Endothelial cell of umbilical vein (primary cell): ENCODE results near the gene MYH11. TPM values are rescaled to one million over a fixed set of nuclear protein-coding genes. Genes with fewer than 3 reads are reported as not detected.

Experiments
- BruUV-seq: library from RNA; stranded (reverse); fragments of 400-500 nt; replicated peaks from 2 replicates; lab custom pipeline; 2021; lab: Mats Ljungman, UMichigan
- CTCF ChIA-PET: fragments of 300-600, 350-600 bp; sonication (Branson Sonifier 250); formaldehyde crosslinking; loops from one replicate; lab custom pipeline; 2021; ENCODE audit warnings: antibody characterized with exemption, inconsistent platforms; lab: Charles Lee
- POLR2A ChIA-PET: fragments of 300-600, 350-600 bp; sonication (Branson Sonifier 250); formaldehyde crosslinking; loops from one replicate; lab custom pipeline; 2021; ENCODE audit warnings: antibody characterized with exemption, inconsistent platforms; lab: Charles Lee
- DNase-seq: peaks from one replicate; pipeline ENCODE4 v3.0.0-alpha.2; 2011; ENCODE audit warnings: low read depth, low spot score
- FAIRE-seq: peaks from 2 replicates; lab custom pipeline; 2011; peaks lifted over from hg19 to GRCh38; lab: Jason Lieb, UNC
- H2AFZ ChIP-seq: 2 replicates; pipeline ENCODE4 v1.6.0; 2012; ENCODE audit warnings: low read depth, low read length, control low read depth, inconsistent platforms
- H3K27ac ChIP-seq: 2 replicates; pipeline ENCODE4 v1.5.1; 2011; ENCODE audit warnings: low read depth, mild to moderate bottlenecking, control low read depth, low read length, moderate library complexity; ENCODE audit not compliant: insufficient read depth
- H3K27me3 ChIP-seq, 2 experiments: 2 replicates each; pipeline versions ENCODE4 v1.6.0 to v1.6.1; 2011; ENCODE audit warnings: low read length in 2 of 2, mixed read lengths in 1 of 2; ENCODE audit not compliant: control insufficient read depth in 2 of 2, insufficient read depth in 2 of 2
- H3K36me3 ChIP-seq, 2 experiments: 2 replicates in 1 of 2; 3 replicates in 1 of 2; pipeline ENCODE4 v1.5.1; 2011; ENCODE audit warnings: low read length in 2 of 2, mild to moderate bottlenecking in 1 of 2, moderate library complexity in 1 of 2; ENCODE audit not compliant: control insufficient read depth in 2 of 2, insufficient read depth in 2 of 2; ENCODE audit errors: extremely low read depth in 1 of 2
- H3K4me1 ChIP-seq: 3 replicates; pipeline ENCODE4 v1.5.1; 2011; ENCODE audit warnings: mild to moderate bottlenecking, low read length; ENCODE audit not compliant: control insufficient read depth, insufficient read depth; ENCODE audit errors: extremely low read depth
- H3K4me2 ChIP-seq: 2 replicates; pipeline ENCODE4 v1.6.1; 2011; ENCODE audit warnings: low read length, control low read depth, mixed read lengths; ENCODE audit not compliant: insufficient read depth
- H3K4me3 ChIP-seq, 3 experiments: fragments of 200-600 bp in 1 of 3; sonication (generic), shearing (Covaris generic) in 1 of 3; replicated peaks in 1 of 3; 2 replicates each; pipeline ENCODE4 v1.5.1; 2011 to 2016; ENCODE audit warnings: control low read depth in 3 of 3, low read length in 3 of 3, mild to moderate bottlenecking in 2 of 3, inconsistent platforms in 1 of 3, low read depth in 1 of 3, moderate library complexity in 1 of 3; ENCODE audit not compliant: insufficient read depth in 1 of 3
- H3K79me2 ChIP-seq: 2 replicates; pipeline ENCODE4 v1.6.0; 2012; ENCODE audit warnings: low read length, inconsistent platforms; ENCODE audit not compliant: control insufficient read depth, insufficient read depth
- H3K9ac ChIP-seq: replicated peaks from 2 replicates; pipeline ENCODE3; 2011; ENCODE audit warnings: low read length, control low read depth; ENCODE audit not compliant: insufficient read depth; ENCODE audit errors: extremely low read depth
- H3K9me1 ChIP-seq: replicated peaks from 3 replicates; pipeline ENCODE4 v1.6.0; 2011; ENCODE audit warnings: mild to moderate bottlenecking, low read length; ENCODE audit not compliant: control insufficient read depth, insufficient read depth; ENCODE audit errors: extremely low read depth
- H3K9me3 ChIP-seq: replicated peaks from 2 replicates; pipeline ENCODE4 v1.5.1; 2012; ENCODE audit warnings: low read length, inconsistent platforms; ENCODE audit not compliant: control insufficient read depth, insufficient read depth
- H4K20me1 ChIP-seq: replicated peaks from 2 replicates; pipeline ENCODE3; 2011; ENCODE audit warnings: mild to moderate bottlenecking, low read length; ENCODE audit not compliant: control insufficient read depth, insufficient read depth; ENCODE audit errors: extremely low read depth
- CTCF ChIP-seq, 2 donors: IDR thresholded peaks; 1 replicate in 1 of 2; 2 replicates in 1 of 2; pipeline ENCODE4 v1.5.1; 2011; ENCODE audit warnings: low read length in 2 of 2, mild to moderate bottlenecking in 2 of 2, moderate library complexity in 2 of 2, control low read depth in 1 of 2, inconsistent platforms in 1 of 2, low read depth in 1 of 2; ENCODE audit not compliant: insufficient read depth in 1 of 2; ENCODE audit errors: extremely low read depth in 1 of 2
- EZH2 ChIP-seq: IDR thresholded peaks from 2 replicates; pipeline ENCODE4 v1.6.1; 2012; ENCODE audit warnings: borderline replicate concordance, low read depth, mild to moderate bottlenecking, moderate library complexity, low read length, inconsistent platforms; ENCODE audit not compliant: severe bottlenecking
- FOS ChIP-seq: IDR thresholded peaks from 2 replicates; pipeline ENCODE4 v1.6.1; 2011; ENCODE audit warnings: mild to moderate bottlenecking, low read length, moderate library complexity, borderline replicate concordance; ENCODE audit not compliant: insufficient read depth
- GATA2 ChIP-seq: IDR thresholded peaks from 2 replicates; pipeline ENCODE4 v1.7.0; 2011; ENCODE audit warnings: low read depth, mild to moderate bottlenecking, moderate library complexity, mixed read lengths, low read length; ENCODE audit not compliant: insufficient read length, insufficient read depth
- JUN ChIP-seq: IDR thresholded peaks from 2 replicates; pipeline ENCODE4 v1.6.1; 2011; ENCODE audit warnings: borderline replicate concordance, low read depth; ENCODE audit not compliant: insufficient read length, insufficient read depth
- MYC ChIP-seq: IDR thresholded peaks from one replicate; pipeline ENCODE4 v1.6.1; 2011; ENCODE audit warnings: mild to moderate bottlenecking, low read depth, low read length
- POLR2A ChIP-seq: IDR thresholded peaks from 2 replicates; pipeline ENCODE4 v1.6.1; 2012; ENCODE audit warnings: low read depth, mild to moderate bottlenecking, control low read depth, low read length
- POLR2AphosphoS5 ChIP-seq: IDR thresholded peaks from 2 replicates; pipeline ENCODE4 v1.6.1; 2012; ENCODE audit warnings: low read depth, mild to moderate bottlenecking, control low read depth, low read length, moderate library complexity; ENCODE audit not compliant: insufficient read depth
- dilution Hi-C: fragments of 300-500 bp; cut with MboI; formaldehyde crosslinking; loops from one replicate; pipeline ENCODE4 v1.15.0; 2019; ENCODE audit warnings: low sequenced_read_pairs; ENCODE audit not compliant: extremely low pct_ligation_motif_present
- intact Hi-C: fragments of 100-400 bp; cut with micrococcal nuclease; formaldehyde crosslinking; loops from one replicate; pipeline ENCODE4 v1.10.0; 2022
- polyA plus RNA-seq, 4 experiments: library from polyadenylated mRNA; depleted of rRNA in 3 of 4; stranded (reverse) in 3 of 4; unstranded in 1 of 4; fragments of >200 nt; gene quantifications; 2 replicates each; pipeline versions ENCODE4 v1.2.1 to v1.2.3, GENCODE V29; 2011 to 2012; ENCODE audit warnings: missing spikeins in 1 of 4
- total RNA-seq: library from RNA; stranded (reverse); gene quantifications from 2 replicates; pipeline ENCODE4 v1.2.3, GENCODE V29; 2021

Gene MYH11
- total and polyA plus RNA-seq, 2 donors (not counting 3 experiments of a cell fraction or from before 2014, with no cell fraction given), result not detected

GRCh38 chr16:15757077-15757386 lies 99.8 kb downstream of the MYH11 start:
- FAIRE-seq, result no peak
- no peaks in the 10 kb centered on the region for H3K36me3 ChIP-seq
- ChIA-PET POLR2A (no interaction called here), CTCF (interaction anchor here (0.7 to 1.7 kb wide), 8 partner anchors 9 to 329 kb away, joined by 3 to 6 read pairs (median 4); no protein-coding TSS in a partner anchor)
- H3K27ac ChIP-seq, result no peak overlapping the region
- no peak for DNase-seq
- BruUV-seq, result no TSS peak
- no peaks in the 10 kb centered on the region for H3K9me1 ChIP-seq
- no peaks in the 10 kb centered on the region for H3K27me3 ChIP-seq
- no peaks in the 10 kb centered on the region for H3K79me2 ChIP-seq
- intact Hi-C loops (loop anchor here (2.0 kb wide), 1 partner anchor 322 kb away; the partner anchor contains the start of gene BMERB1), dilution Hi-C loops (no loop called here)
- H2AFZ ChIP-seq, result no peak overlapping the region
- H4K20me1 ChIP-seq, result no peaks in the 10 kb centered on the region
- no peak overlapping the region for H3K9ac ChIP-seq
- H3K4me2 ChIP-seq, result no peak overlapping the region
- H3K4me1 ChIP-seq, result no peaks in the 10 kb centered on the region
- H3K4me3 ChIP-seq, result no peak overlapping the region
- no peaks in the 10 kb centered on the region for H3K9me3 ChIP-seq
- TF ChIP-seq MYC (no peak), GATA2 (no peak), POLR2A (no peak), FOS (no peak)

DNA sequence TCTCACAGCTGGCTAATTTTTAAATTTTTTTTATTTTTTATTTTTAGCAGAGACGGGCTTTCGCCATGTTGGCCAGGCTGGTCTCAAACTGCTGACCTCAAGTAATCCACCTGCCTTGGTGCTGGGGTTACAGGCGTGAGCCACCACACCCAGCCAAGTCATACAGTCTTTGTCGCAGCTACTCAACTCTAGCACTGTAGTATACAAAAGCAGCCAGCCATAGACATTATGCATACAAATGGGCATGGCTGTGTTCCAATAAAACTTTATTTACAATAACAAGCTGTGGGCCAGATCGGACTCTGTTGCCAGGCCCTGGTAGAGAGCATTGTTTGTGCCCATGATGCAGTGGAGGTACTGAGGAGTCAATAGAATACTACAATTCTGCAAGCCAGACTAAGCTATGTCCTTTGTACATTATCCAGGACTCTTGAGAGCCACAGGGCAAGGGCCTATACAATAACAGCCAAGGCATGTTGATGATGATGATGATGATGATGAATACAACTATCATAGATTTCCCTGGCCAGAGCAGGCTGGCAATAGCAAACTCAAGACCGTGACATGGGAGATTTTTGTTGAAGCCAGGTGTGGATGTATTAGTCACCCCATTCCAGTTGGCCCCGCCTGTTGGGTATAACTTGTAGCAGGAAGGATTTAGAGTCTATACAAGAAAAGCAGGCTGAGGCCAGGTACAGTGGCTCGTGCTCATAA lies 101.8 kb downstream of the MYH11 start:
- no peak overlapping the region for H3K9ac ChIP-seq
- dilution Hi-C loops, result no loop called here
- ChIA-PET POLR2A (no interaction called here), CTCF (interaction anchor here (0.9 to 2.5 kb wide), 5 partner anchors 10 to 67 kb away, joined by 3 to 12 read pairs (median 6); no protein-coding TSS in a partner anchor)
- intact Hi-C loops, result no loop called here
- no TSS peak for BruUV-seq
- H4K20me1 ChIP-seq, result no peaks in the 10 kb centered on the region
- no peaks in the 10 kb centered on the region for H3K9me3 ChIP-seq
- no peaks in the 10 kb centered on the region for H3K79me2 ChIP-seq
- H2AFZ ChIP-seq, result no peak overlapping the region
- no peaks in the 10 kb centered on the region for H3K4me1 ChIP-seq
- DNase-seq, result no peak
- no peaks in the 10 kb centered on the region for H3K36me3 ChIP-seq
- H3K9me1 ChIP-seq, result no peaks in the 10 kb centered on the region
- H3K4me2 ChIP-seq, result no peak overlapping the region
- H3K27me3 ChIP-seq, result no peaks in the 10 kb centered on the region
- TF ChIP-seq EZH2 (no peak), POLR2A (no peak), FOS (no peak), CTCF (IDR thresholded peaks at IDR 0.05; ENCODE audit: extremely low read depth in 1 of 2, insufficient read depth in 1 of 2, low read depth in 1 of 2, low read length in 2 of 2) (no peak), POLR2AphosphoS5 (no peak), MYC (no peak), GATA2 (no peak), JUN (no peak)
- no peak overlapping the region for H3K4me3 ChIP-seq
- FAIRE-seq, result no peak
- no peak overlapping the region for H3K27ac ChIP-seq
